CD1c-positive myeloid dendritic cell (primary cell): ENCODE measurements around the gene DOK1.
"Not testable (repeated sequence)": the region's sequence is repeated elsewhere in the genome, so short reads cannot be mapped to it uniquely, and the experiment has no call there.

Experiments used
- DNase-seq: peaks from one replicate; pipeline ENCODE4 v3.0.0-alpha.2; 2016; ENCODE audit errors: extremely low spot score

DOK1 gene

GRCh38 chr2:74548285-74548899 is 6.1 kb upstream of the DOK1 start:
- DNase-seq: no peak

- DNase-seq: peak; percentile 83
Measured at GRCh38 chr2:74548900-74549826, 5.4 kb upstream of the DOK1 start.

GRCh38 chr2:74550231-74550630 is 4.3 kb upstream of the DOK1 start:
- DNase-seq: no peak

GRCh38 chr2:74551530-74551929 is 3.0 kb upstream of the DOK1 start:
- DNase-seq: no peak

GRCh38 chr2:74551942-74552913 is 2.3 kb upstream of the DOK1 start:
- no peak for DNase-seq

GRCh38 chr2:74552914-74553811 is 1.4 kb upstream of the DOK1 start:
- no peak for DNase-seq

- peak; percentile 45 for DNase-seq
Measured at GRCh38 chr2:74554820-74555531, 456 bp downstream of the DOK1 start.

GRCh38 chr2:74555610-74556103 is 1.1 kb downstream of the DOK1 start:
- peak; percentile 74 for DNase-seq

GRCh38 chr2:74556159-74556558 is 1.6 kb downstream of the DOK1 start:
- no peak for DNase-seq

- no peak for DNase-seq
Measured at GRCh38 chr2:74556831-74557370, 2.4 kb downstream of the DOK1 start.

GRCh38 chr2:74558284-74559230 is 4.0 kb downstream of the DOK1 start:
- no peak for DNase-seq

GRCh38 chr2:74559912-74560311 is 5.4 kb downstream of the DOK1 start:
- no peak for DNase-seq

- no peak for DNase-seq
Measured at GRCh38 chr2:74560591-74560990, 6.1 kb downstream of the DOK1 start.

- DNase-seq: not testable (repeated sequence)
Measured at GRCh38 chr2:74561022-74561421, 6.5 kb downstream of the DOK1 start.

GRCh38 chr2:74562126-74562775 is 7.7 kb downstream of the DOK1 start:
- no peak for DNase-seq

GRCh38 chr2:74564222-74564621 is 9.7 kb downstream of the DOK1 start:
- DNase-seq: no peak

- DNase-seq: no peak
Measured at GRCh38 chr2:74566076-74566753, 11.7 kb downstream of the DOK1 start.

GRCh38 chr2:74566754-74567085 is 12.2 kb downstream of the DOK1 start:
- DNase-seq: peak; percentile 68
